ENCODE results near the gene JMJD1C.

Gene JMJD1C

GRCh38 chr10:63373176-63373575 lies 92.6 kb downstream of the JMJD1C start:
- no peaks in the 10 kb centered on the region; a peak in 1 of 3 replicates for H3K36me3 ChIP-seq (ENCODE audit: control insufficient read depth in 2 of 2, insufficient read depth in 1 of 2, low read length in 2 of 2)
- no peak overlapping the region for H3K27ac ChIP-seq (ENCODE audit: extremely low read depth, low read depth, low read length)
- TF ChIP-seq SP7 (tag by site-specific recombination; IDR thresholded peaks at IDR 0.05) (no peak), ZNF354C (tag by site-specific recombination; IDR thresholded peaks at IDR 0.05; ENCODE audit: borderline replicate concordance, low read depth) (no peak), ZNF513 (tag by site-specific recombination; IDR thresholded peaks at IDR 0.05) (no peak), ZNF394 (tag by site-specific recombination; IDR thresholded peaks at IDR 0.05; ENCODE audit: borderline replicate concordance) (no peak), GLIS1 (tag by site-specific recombination; IDR thresholded peaks at IDR 0.05) (no peak), MYNN (tag by site-specific recombination; IDR thresholded peaks at IDR 0.05; ENCODE audit: borderline replicate concordance) (no peak), BCL11A (tag by site-specific recombination; IDR thresholded peaks at IDR 0.05; ENCODE audit: low read depth) (no peak), TSHZ1 (tag by site-specific recombination; IDR thresholded peaks at IDR 0.05; ENCODE audit: borderline replicate concordance) (no peak), KLF1 (tag by site-specific recombination; IDR thresholded peaks at IDR 0.05) (no peak), PRDM10 (tag by site-specific recombination; IDR thresholded peaks at IDR 0.05) (no peak), ZNF768 (tag by site-specific recombination; IDR thresholded peaks at IDR 0.05) (no peak), SP3 (tag by site-specific recombination; IDR thresholded peaks at IDR 0.05) (no peak), AEBP2 (tag by site-specific recombination; IDR thresholded peaks at IDR 0.05; ENCODE audit: borderline replicate concordance) (no peak), ZNF701 (tag by site-specific recombination; IDR thresholded peaks at IDR 0.05) (no peak), ZNF544 (tag by site-specific recombination; IDR thresholded peaks at IDR 0.05) (no peak), IKZF3 (tag by site-specific recombination; IDR thresholded peaks at IDR 0.05) (no peak)
- no peaks in the 10 kb centered on the region for H3K9me3 ChIP-seq (ENCODE audit: control insufficient read depth, insufficient read depth, low read depth, low read length)
- POLR2A ChIA-PET = no interaction called here
- CTCF ChIA-PET = no interaction called here
- no peaks in the 10 kb centered on the region for H3K4me1 ChIP-seq (ENCODE audit: control insufficient read depth, insufficient read depth, low read length)
- H3K4me3 ChIP-seq (ENCODE audit: low read depth, low read length) = no peak overlapping the region

Measured in HEK293 (cell line).